ENCODE measurements around the gene CCDC102B.

The CCDC102B gene

DNA sequence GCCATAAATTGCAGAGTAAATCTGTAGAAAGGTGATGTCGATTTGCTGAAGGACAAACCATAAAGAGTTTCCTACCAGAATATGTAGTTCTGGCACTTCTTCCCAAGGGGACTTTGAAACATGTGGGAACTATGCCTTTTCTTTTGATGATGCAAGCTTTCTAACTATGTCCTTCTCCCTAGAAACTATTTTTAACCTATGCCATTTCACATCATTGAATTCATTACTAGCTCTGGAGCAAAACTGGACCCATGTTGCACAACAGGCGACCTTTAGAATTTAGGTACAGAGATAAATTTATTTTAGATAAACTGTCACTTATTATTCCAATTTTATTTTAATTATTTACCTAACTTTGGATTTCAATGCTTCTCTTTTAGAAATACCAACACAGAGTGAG lies 186.5 kb downstream of the CCDC102B start:
- no peak overlapping the region for H3K4me3 ChIP-seq (ENCODE audit: low read length)
- TF ChIP-seq, protein P1, sequence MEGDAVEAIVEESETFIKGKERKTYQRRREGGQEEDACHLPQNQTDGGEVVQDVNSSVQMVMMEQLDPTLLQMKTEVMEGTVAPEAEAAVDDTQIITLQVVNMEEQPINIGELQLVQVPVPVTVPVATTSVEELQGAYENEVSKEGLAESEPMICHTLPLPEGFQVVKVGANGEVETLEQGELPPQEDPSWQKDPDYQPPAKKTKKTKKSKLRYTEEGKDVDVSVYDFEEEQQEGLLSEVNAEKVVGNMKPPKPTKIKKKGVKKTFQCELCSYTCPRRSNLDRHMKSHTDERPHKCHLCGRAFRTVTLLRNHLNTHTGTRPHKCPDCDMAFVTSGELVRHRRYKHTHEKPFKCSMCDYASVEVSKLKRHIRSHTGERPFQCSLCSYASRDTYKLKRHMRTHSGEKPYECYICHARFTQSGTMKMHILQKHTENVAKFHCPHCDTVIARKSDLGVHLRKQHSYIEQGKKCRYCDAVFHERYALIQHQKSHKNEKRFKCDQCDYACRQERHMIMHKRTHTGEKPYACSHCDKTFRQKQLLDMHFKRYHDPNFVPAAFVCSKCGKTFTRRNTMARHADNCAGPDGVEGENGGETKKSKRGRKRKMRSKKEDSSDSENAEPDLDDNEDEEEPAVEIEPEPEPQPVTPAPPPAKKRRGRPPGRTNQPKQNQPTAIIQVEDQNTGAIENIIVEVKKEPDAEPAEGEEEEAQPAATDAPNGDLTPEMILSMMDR (conservative IDR thresholded peaks at IDR 0.05; ENCODE audit: low read length), result no peak
- DNase-seq (ENCODE audit: low read depth), result no peak

DNA sequence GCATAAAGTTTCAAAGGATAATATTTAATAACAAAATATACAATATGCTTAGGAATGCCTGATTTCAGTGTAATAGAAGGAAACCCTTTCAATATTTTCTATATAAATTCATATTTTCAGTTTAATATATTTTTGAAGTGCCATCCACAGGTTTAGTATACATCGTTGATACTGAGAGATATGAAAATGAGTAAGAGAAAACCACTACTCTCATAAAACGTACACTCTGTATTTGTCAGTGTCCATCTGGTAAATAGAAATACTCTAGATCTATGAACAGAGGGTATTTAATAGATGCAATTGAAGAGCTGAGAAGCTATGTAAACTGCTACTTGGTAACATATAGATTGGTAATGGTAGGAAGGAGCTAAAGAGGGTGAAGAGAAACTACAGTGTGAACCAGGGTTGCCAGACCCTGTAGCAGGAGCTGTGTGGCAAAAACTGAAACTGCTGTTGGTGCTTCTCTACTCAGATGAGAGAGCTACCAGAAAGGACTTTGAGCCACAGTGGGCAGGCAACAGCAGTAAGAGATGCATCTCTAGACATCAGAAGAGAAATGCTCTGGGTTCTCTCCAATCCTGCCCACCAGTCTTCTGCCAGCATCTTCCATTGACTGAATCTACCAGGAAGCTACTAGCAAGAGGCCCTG lies 187.4 kb downstream of the CCDC102B start:
- no peak for DNase-seq (ENCODE audit: low read depth)
- no peak overlapping the region for H3K4me3 ChIP-seq (ENCODE audit: low read length)
- TF ChIP-seq, protein P1 (conservative IDR thresholded peaks at IDR 0.05; ENCODE audit: low read length), result no peak

DNA sequence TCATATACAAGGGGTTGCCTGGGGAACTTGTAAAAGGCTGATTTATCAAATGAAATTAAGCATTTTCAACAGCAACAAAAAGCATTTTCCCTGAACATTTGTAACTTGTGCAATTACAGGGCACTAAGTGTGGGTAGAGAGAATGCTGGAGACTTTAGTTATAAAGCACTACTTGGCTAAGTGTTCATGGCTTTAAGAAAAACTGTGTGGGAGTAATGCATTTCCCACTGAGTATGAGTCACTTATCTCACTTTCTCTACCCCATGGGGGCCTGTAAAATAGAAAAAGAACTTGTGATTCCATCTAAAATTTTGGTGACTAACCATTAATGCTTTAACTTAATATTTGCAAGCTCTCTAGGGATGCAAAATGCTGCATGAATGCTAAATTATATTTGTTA lies 193.4 kb downstream of the CCDC102B start:
- DNase-seq (ENCODE audit: low read depth), result no peak
- TF ChIP-seq, protein P1 (conservative IDR thresholded peaks at IDR 0.05; ENCODE audit: low read length), result no peak

DNA sequence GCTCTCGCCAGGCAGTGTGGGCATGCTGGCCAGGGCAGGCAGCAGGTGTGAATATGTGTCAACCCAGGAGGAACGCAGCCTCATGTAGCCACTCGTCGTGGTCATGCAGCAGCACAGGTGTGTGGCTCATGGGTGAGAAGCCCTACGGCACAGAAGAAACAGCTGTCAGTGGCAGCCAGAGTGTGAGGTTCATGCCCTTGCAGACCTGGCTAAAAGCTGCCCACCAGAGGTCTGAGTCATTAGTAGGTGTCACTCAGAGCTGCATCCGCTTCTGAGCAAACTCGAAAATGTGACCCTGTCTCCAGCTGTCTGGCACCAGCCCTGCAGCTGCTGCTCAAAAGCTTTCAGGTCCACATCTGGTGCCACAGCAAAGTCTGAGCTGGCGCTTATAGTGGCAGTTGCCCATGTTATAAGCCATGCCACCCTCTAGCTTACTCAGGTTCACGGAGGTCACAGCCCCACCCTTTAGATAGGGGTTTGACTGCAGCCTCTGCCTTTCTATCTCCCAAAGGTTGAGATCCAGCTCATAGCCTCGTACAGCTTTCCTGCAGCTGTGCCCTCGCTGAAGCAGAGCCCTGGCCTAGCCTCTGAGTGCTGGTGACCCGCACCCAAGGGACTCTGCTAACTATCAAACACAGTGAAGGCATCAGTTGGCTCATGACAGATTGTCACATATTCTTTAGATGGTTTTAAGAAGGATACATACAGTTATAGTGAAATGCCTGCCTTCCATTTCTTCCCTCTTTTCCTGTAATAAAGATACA lies 195.0 kb downstream of the CCDC102B start:
- no peak for DNase-seq (ENCODE audit: low read depth)
- H3K4me3 ChIP-seq (ENCODE audit: low read length), result no peak overlapping the region
- TF ChIP-seq, protein P1 (conservative IDR thresholded peaks at IDR 0.05; ENCODE audit: low read length), result no peak

More for the DNA sequence above, 193.4 kb downstream of the CCDC102B start:
- no peak overlapping the region for H3K4me3 ChIP-seq (ENCODE audit: low read length)

DNA sequence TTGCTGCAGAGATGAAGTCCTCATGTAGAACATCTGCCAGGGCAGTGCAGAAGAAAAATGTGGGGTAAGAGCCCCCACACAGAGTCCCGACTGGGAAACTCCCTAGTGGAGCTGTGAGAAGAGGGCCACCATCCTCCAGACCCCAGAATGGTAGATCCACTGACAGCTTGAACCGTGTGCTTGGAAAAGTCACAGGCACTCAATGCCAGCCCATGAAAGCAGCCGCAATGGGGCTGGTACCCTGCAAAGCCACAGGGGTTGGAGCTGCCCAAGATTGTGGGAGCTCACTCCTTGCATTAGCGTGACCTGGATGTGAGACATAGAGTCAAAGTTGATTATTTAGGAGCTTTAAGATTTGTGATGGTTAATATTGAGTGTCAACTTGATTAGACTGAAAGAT lies 197.8 kb downstream of the CCDC102B start:
- H3K4me3 ChIP-seq (ENCODE audit: low read length), result no peak overlapping the region
- no peak for DNase-seq (ENCODE audit: low read depth)
- TF ChIP-seq, protein P1 (conservative IDR thresholded peaks at IDR 0.05; ENCODE audit: low read length), result no peak

DNA sequence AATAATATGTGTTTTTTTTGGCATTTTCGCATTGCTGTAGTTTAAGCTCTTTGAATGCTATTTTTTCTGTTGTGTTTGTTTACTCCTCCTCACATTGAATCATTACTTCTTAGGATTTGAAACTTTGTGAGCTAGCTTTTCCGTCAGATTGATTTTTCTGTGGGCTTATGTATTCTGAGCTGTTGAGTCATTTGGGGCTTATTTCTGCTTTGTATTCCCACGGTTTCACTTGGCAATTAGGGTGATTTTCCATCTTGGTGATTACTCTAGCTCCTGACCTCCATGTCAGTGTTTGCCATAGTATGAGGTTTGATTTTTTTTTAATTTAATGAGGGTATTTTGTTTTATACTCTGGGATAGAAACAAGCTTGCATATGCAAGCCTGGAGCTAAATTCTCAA lies 200.0 kb downstream of the CCDC102B start:
- no peak for DNase-seq (ENCODE audit: low read depth)
- TF ChIP-seq, protein P1 (conservative IDR thresholded peaks at IDR 0.05; ENCODE audit: low read length), result no peak
- H3K4me3 ChIP-seq (ENCODE audit: low read length), result no peak overlapping the region

DNA sequence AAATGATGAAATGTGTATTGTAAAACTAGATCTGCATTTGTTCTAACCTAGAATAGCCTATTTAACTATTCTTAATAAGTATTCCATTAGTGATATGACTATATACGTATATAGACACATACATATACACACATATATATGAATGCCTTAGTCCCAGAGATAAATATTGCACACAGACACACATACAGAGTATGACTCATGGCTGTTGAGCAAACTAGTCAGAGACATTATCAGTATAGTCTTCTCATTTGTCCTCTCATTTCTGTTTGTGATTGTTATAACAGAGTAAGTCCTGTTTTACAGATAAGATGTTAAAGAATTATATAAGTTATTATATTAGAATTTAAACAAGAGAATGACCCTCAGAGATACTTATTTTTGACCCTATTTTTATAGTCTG lies 202.5 kb downstream of the CCDC102B start:
- H3K4me3 ChIP-seq (ENCODE audit: low read length), result no peak overlapping the region
- TF ChIP-seq, protein P1 (conservative IDR thresholded peaks at IDR 0.05; ENCODE audit: low read length), result no peak
- no peak for DNase-seq (ENCODE audit: low read depth)
